HS-5 (cell line): Measurements from ENCODE around the gene CC2D1A.
"Not testable (repeated sequence)": the region's sequence is repeated elsewhere in the genome, so short reads cannot be mapped to it uniquely, and the experiment has no call there.

ENCODE experiments used
- DNase-seq: peaks from one replicate; pipeline ENCODE4 v3.0.0-alpha.2; 2012; ENCODE audit warnings: low read depth

CC2D1A gene

GRCh38 chr19:13962699-13963602 lies 57.0 kb downstream of the CC2D1A start:
- no peak for DNase-seq

DNA sequence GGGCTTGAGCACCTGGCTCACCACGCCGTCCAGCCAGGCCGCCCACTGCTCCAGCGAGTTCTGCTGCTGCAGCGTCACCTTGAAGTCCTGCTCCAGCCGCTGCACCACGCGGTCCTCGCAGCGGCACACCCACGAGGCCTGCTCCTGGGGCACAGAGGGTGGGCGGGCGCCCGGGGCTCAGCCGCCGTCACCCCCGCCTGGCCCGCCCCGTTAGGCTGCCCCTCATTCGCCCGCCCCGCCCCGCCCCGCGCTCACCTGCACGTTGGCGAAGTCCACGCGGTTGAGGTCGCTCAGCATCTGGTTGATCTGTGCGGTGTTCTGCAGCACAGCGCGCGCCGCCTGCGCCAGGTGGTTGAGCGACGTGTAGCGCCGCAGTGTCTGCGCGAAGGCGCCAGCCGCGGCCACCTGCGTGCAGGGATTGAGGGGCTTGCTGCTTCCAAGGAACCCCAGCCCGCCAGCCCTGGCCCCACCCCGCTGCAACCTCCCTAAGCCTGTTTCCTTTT lies 57.7 kb downstream of the CC2D1A start:
- DNase-seq, result no peak

DNA sequence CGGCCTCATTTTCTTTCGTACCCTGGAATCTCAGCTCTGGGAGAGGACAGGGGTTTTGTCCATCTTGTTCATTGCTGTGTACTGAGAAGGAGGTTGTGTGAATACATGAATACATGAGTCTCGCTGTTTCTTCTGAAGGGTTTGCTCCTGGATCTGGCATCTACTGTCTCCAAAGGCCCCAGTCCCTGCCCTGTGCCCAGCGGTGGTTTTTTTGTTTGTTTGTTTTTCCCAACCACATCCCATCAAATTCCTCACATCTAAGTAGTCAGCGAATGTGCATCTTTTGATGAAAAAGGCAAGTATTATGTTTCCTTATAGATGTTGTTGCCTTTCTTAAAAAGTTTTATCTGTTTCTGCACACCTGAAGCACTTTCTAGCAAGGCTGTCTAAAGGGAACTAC lies 58.8 kb downstream of the CC2D1A start:
- DNase-seq, result no peak

GRCh38 chr19:13965377-13965896 lies 59.4 kb downstream of the CC2D1A start:
- no peak for DNase-seq

- no peak for DNase-seq
Observed at GRCh38 chr19:13965926-13966683, 60.1 kb downstream of the CC2D1A start.

DNA sequence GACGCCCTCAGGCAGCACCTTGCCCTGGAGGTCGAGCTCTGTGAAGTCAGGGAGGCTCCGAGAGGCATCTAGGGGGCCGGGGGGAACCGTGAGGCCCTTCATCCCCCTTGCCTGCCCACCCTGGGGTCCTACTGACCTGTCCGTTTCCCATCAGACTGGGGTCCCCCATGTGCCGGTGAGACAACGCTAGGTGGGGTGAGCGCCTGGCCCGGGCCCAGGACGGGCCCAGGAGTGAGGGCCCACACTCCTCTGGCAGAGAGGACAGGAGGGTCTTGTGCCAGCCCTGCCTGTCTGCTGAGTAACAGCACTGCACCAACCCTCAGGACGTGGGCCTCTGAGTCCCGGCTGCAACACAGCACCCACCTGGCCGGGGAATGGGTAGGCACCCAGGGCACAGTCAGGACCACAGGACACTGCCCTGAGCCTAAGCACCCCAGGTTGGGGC lies 60.7 kb downstream of the CC2D1A start:
- no peak for DNase-seq

DNA sequence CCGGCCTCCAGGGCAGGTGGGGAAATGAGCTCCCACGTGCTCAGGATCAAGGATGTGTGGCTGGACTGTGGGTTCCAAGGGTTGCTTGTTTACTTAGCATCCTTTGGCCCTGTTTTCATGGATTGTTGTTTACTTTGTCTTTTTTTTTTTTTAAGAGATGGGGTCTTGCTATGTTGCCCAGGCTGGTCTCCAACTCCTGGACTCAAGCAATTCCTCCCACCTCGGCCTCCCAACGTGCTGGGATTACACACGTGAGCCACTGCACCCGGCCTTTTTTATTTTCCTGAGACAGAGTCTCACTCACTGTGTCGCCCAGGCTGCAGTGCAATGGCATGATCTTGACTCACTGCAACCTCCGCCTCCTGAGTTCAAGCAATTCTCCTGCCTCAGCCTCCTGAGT lies 61.2 kb downstream of the CC2D1A start:
- not testable (repeated sequence) for DNase-seq

- DNase-seq, result no peak
Observed at GRCh38 chr19:13968383-13968935, 62.5 kb downstream of the CC2D1A start.

- no peak for DNase-seq
Observed at GRCh38 chr19:13968999-13969398, 63.0 kb downstream of the CC2D1A start.

GRCh38 chr19:13969897-13970296 lies 63.9 kb downstream of the CC2D1A start:
- DNase-seq, result no peak

- DNase-seq, result not testable (repeated sequence)
Observed at GRCh38 chr19:13971868-13972267, 65.9 kb downstream of the CC2D1A start.

GRCh38 chr19:13972368-13973155 lies 66.6 kb downstream of the CC2D1A start:
- no peak for DNase-seq

GRCh38 chr19:13973479-13973878 lies 67.5 kb downstream of the CC2D1A start:
- DNase-seq, result not testable (repeated sequence)

DNA sequence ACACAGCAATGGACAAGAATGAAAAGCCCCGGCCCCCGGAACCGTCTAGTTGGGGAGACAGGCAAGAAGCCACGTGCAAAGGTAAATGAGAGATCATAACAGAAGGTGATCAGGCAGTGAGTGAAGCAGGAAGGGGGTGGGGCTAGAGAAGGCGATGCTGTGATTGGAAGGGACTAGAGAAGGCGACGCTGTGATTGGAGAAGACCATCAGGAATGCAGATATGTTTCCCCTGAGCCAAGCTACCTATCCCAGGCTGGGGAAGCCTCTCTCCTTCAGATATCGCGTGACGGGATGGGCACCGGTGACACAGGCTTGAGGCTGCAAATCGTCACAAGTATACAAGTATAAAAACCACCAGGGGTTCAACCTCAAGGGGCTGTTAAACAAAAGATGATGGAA lies 68.1 kb downstream of the CC2D1A start:
- no peak for DNase-seq

GRCh38 chr19:13975870-13976269 lies 69.9 kb downstream of the CC2D1A start:
- no peak for DNase-seq

DNA sequence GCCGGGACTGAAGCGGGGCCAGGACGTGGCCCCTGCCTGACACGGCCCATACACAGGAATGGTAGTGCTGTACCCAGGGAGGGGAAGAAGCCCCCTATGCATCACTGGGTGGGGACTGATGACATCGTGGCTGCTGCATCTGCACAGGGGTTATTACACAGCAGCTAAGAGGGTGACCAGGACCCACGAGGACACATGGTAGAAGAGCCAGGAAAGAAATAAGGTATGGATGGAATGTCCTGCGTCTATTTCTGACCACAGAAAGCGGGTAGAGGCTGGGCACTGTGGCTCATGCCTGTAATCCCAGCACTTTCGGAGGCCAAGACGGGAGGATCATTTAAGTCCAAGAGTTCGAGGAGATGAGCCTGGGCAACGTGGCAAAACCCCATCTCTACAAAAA lies 70.4 kb downstream of the CC2D1A start:
- DNase-seq, result no peak

DNA sequence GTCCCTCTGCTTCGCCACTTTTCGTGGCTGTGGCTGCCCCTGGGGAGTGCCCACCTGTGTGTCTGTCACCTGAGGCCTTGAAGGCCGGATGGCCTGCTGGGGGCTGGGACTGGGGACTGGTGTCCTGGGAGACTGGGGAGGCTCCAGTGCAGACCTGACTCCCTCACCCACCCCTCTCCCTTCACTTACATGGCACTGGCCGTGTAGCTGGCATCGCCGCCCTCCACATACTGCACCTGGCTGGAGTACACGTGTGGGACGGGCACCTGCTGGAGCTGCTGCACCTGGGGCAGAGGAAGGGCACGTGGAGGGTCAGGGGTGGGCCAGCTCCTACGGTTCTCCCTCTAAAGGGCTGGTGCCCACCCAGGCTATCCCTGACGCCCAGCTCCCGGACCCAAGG lies 71.8 kb downstream of the CC2D1A start:
- no peak for DNase-seq

- no peak for DNase-seq
Observed at GRCh38 chr19:13978351-13979243, 72.6 kb downstream of the CC2D1A start.

- no peak for DNase-seq
Observed at GRCh38 chr19:13979244-13979615, 73.2 kb downstream of the CC2D1A start.

GRCh38 chr19:13979686-13980085 lies 73.7 kb downstream of the CC2D1A start:
- no peak for DNase-seq

DNA sequence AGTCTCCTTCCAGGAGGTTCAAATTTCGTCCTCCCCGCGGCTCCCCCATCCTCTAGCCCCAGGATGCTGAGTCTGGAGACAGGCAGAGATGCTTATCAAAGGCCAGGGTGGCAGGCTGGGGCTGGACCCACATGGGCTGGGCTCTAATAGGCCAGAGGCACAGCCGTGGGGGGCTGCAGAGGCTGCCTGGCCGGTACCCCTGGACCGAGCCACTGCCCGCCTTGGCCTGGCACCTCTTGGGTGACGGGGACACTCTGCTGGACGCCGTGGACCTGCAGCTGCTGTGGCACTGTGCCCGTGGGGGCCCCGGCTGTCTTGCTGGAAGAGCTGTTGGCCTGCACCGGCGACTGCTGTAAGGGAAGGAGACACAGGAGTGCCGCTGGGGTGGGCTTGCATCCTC lies 74.3 kb downstream of the CC2D1A start:
- no peak for DNase-seq
